Measurements from ENCODE around the gene ATP4B. TPM values are rescaled to one million over a fixed set of nuclear protein-coding genes. Genes with fewer than 3 reads are reported as not detected.
"Not testable (repeated sequence)": the region's sequence is repeated elsewhere in the genome, so short reads cannot be mapped to it uniquely, and the experiment has no call there.

ATP4B gene
- polyA plus RNA-seq, 4 donors = 0.23 to 0.90 (median 0.42) TPM

DNA sequence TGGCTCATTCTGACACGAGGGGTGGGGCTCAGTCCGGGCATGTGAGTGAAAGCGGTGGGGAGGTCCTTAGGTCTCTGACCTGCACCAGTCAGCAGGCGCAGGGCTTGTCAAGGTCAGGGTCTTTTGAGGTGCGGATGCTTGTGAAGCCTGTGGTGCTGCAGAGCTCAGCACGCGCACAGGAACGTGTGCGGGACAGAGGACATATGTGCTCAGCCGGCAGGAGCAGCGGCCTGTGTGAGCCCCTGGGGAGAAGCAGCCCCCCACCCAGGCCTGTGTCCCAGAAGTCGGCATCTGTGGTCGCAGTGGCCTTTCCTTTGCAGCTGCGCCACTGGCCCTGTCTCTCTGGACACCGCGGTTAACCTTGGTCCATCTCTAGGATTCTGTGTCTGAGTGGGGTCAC is 30.9 kb downstream of the ATP4B start:
- DNase-seq (ENCODE audit: low read depth in 4 of 4, low spot score in 3 of 4) = no peak

DNA sequence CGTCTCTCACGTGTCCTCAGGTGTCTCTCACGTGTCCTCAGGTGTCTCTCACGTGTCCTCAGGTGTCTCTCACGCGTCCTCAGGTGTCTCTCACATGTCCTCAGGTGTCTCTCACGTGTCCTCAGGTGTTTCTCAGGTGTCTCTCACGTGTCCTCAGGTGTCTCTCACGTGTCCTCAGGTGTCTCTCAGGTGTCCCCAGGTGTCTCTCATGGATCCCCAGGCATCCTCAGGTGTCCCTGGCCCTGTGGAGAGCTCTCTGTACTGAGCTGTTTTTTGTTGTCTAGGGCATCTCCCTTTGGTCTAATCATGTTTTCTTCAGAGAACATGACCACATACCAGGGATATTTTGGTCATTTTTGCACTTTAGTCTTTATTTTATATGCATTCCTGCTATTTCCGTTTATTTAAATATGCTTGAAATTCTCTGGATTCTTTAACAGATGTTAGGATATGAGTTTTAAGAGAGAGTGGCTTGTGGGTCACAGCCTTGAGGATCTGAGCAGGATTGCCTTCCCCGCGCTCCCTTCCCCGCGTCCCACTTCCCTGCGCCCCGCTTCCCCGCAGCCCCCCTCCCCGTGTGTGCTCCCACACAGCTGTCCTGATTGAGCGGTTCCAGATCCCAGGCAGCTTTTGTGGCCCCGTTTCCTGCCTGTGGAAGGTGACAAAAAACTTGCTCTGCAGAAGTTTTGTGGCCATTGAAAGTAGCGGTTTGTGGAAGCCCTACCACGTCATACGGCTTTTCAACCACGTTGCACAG is 31.9 kb downstream of the ATP4B start:
- DNase-seq (ENCODE audit: low read depth in 4 of 4, low spot score in 3 of 4) = no peak

GRCh38 chr13:113624640-113625304 is 33.2 kb downstream of the ATP4B start:
- DNase-seq (ENCODE audit: low read depth in 4 of 4, low spot score in 3 of 4) = not testable (repeated sequence)

DNA sequence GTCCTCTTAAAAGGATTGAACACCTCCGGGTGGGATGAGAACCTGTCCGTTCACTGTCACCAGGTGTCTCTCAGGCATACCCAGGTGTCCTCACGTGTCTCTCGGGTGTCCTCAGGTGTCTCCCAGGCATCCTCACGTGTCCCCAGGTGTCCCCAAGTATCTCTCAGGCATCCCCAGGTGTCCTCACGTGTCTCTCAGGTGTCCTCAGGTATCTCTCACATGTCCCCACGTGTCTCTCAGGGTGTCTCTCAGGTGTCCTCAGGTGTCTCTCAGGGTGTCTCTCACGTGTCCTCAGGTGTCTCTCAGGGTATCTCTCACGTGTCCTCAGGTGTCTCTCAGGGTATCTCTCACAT is 33.8 kb downstream of the ATP4B start:
- no peak for DNase-seq (ENCODE audit: low read depth in 4 of 4, low spot score in 3 of 4)

- no peak for DNase-seq (ENCODE audit: low read depth in 4 of 4, low spot score in 3 of 4)
Measured at GRCh38 chr13:113623491-113624234, 34.3 kb downstream of the ATP4B start.

DNA sequence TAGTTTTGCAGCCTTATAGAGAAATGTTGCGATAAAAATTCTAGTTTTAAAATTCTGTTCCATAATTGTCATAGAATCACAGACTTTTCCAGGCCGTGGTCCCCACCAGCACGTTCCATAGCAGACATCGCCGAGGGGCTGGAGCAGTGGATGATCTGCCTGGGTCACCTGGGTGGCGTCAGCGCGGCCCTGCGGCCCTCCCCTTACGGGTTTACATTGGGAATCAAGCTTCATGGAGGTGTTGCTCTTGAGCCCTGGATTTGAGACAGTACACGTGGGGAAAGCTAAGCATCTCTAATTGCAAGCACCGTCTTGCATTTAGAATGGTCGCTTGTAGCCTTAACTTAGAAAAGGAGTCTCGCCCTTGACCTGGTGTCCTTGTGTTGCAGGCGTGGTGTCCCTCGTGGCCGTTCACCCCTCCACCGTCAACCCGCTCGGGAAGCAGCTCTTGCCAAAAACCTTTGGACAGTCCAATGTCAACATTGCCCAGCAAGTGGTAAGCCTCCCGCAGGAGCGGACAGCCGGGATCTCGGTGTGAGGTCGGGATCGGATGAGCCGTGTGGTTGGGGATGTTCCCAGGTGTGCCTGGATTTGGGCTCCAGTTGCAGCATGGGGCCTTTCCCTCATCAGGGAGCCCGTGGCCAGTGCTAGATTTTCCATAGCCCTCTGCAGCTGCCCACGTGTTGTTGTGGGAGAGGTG is 35.1 kb downstream of the ATP4B start:
- DNase-seq (ENCODE audit: low read depth in 4 of 4, low spot score in 3 of 4) = no peak

GRCh38 chr13:113621986-113622550 is 35.9 kb downstream of the ATP4B start:
- DNase-seq (ENCODE audit: low read depth in 4 of 4, low spot score in 3 of 4) = not testable (repeated sequence)

DNA sequence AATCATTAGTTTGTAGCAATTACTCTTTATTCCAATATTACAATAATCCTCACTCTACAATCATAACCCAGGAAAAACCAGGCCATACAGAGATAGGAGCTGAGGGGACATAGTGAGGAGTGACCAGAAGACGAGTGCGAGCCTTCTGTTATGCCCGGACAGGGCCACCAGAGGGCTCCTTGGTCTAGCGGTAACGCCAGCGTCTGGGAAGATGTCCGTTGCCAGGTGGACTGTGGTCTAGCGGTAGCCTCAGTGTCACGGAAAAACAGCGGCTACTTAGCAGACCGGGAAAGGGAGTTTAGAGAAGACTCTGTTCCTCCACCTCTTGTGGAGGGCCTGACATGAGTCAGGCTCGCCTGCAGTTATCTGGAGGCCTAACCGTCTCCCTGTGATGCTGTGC is 36.5 kb downstream of the ATP4B start:
- not testable (repeated sequence) for DNase-seq (ENCODE audit: low read depth in 4 of 4, low spot score in 3 of 4)

DNA sequence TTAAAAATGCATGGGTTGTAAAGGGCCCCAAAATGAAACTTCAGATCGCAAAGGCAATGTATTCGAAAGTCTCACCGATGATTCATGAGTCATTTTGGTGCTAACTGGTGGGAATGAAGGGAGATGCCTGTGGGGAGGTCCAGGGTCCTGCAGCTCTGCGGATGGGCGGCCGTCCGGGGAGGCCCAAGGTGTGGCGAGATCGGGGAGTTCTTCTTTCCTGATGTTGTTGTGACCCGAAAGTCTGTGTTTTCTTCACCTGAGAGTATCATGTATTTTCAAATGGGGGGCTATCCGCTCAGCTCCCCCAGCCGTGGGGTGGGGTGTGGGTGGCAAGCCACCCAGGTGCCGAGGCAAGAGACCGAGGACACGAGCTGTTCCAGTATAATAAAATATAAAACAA is 37.0 kb downstream of the ATP4B start:
- DNase-seq (ENCODE audit: low read depth in 4 of 4, low spot score in 3 of 4) = no peak

DNA sequence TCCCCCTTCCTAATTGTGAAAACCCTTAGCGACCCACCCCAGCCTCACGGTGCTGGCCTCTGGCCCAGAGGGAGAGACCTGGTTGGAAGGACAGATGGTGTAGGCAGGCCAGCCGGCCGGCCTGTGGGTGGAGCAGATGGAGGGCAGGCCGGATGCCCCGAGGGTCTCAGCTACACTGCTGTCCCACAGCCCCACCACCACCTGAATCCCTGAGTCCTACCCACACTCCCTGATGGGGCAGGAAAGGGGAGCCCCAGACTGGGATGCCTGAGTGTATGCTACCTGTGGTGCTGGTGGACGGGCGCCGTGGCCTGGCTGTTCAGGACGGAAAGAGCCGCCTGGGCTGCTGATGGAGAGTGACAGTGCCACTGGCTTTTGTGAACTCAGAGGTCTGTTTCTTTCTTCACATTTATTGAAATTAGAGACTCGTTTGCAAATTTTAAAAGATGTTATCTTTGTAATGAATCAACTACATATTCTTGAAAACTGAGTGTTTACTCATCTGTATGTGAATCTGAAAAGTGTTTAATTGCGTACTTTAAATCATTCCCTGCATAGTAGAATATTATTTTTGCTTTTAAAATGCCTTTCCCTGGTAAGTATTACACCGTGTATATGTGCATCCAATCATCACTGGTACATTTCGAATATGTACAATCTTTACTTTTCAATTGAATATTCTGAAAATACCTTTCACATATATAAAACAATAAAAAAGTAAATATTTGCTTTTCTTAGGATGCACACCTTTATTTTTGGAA is 37.8 kb downstream of the ATP4B start:
- no peak for DNase-seq (ENCODE audit: low read depth in 4 of 4, low spot score in 3 of 4)

- DNase-seq (ENCODE audit: low read depth in 4 of 4, low spot score in 3 of 4) = no peak
Measured at GRCh38 chr13:113618455-113618854, 39.5 kb downstream of the ATP4B start.

DNA sequence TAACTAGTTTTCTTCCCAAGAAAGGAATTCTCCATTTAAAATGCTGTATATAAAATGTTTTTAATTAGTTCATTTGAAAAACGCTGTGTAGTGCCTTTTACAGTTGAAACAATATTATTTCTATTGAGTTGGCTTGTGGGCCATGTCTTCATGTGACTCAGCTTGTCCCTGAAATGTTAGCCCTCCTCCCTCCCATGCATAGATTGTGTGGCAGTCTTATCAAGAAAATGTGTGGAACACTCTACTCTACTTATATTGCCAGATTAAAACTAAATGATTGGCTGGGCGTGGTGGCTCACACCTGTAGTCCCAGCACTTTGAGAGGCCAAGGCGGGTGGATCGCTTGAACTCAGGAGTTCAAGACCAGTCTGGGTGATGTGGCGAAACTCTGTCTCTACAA is 40.0 kb downstream of the ATP4B start:
- no peak for DNase-seq (ENCODE audit: low read depth in 4 of 4, low spot score in 3 of 4)

DNA sequence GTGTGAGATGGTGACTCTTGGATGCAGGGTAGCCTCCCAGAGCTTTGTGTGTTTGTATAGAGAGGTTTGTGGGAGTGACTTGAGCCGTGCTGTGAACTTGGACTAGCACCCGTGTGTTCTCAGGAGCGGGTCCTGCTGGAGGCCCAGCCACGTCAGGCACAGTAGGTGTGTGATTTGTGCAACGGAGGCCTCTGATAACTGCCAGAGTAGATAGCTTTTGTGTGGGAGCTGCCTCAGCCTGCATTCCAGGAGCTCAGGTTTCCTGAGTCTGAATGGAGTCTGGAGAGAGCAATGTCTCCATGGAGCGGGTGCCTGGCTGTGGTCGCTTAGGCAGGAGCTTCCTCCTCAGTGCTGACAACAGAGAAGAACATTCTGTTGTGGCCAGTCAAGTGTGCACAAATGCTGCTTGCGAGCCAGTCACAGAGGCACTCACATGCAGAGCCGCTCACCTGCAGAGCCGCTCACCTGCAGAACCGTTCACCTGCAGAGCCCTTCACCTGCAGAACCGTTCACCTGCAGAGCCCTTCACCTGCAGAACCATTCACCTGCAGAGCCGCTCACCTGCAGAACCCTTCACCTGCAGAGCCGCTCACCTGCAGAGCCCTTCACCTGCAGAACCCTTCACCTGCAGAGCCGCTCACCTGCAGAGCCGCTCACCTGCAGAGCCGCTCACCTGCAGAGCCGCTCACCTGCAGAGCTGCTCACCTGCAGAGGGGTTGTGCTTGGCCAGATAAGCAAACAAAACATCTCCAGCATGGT is 40.8 kb downstream of the ATP4B start:
- DNase-seq (ENCODE audit: low read depth in 4 of 4, low spot score in 3 of 4) = peak; percentile 50 to 84 (median 70)

GRCh38 chr13:113616281-113616906 is 41.6 kb downstream of the ATP4B start:
- no peak for DNase-seq (ENCODE audit: low read depth in 4 of 4, low spot score in 3 of 4)

GRCh38 chr13:113613789-113614379 is 44.1 kb downstream of the ATP4B start:
- DNase-seq (ENCODE audit: low read depth in 4 of 4, low spot score in 3 of 4) = no peak

GRCh38 chr13:113612607-113613006 is 45.4 kb downstream of the ATP4B start:
- no peak for DNase-seq (ENCODE audit: low read depth in 4 of 4, low spot score in 3 of 4)

DNA sequence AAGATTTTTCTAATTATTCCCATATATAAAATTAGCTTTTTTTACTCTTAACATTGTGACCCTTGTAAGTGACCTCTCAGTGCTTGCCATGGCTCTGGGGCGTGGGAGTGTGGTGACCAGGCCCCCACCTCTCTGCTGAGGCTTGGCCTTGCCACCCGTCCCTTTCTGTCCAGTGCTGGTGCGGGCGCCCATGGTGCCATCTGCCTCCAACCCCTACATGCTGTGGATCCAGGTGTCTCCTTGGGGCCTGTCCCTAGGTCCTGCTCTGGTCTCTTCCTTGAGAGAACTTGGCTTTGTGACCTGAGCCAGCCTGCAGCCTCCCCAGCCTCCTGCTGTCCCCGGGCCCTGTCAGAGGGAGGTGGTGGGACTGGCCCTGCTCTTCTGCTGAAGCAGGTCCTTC is 46.0 kb downstream of the ATP4B start:
- no peak for DNase-seq (ENCODE audit: low read depth in 4 of 4, low spot score in 3 of 4)

DNA sequence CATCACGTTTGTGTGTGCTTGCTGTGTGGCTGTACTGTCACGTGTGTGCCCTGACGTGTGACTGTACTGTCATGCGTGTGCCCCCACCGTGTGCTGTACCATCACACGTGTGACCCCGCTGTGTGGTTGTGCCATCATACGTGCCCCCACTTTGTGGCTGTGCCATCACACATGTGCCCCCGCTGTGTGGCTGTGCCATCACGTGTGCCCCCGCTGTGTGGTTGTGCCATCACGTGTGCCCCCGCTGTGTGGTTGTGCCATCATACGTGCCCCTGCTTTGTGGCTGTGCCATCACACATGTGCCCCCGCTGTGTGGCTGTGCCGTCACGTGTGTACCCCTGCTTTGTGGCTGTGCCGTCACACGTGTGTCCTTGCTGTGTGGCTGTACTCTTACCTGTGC is 47.7 kb downstream of the ATP4B start:
- DNase-seq (ENCODE audit: low read depth in 4 of 4, low spot score in 3 of 4) = no peak

All from right renal pelvis (tissue), 4 donors.